Endodermal cell (in vitro differentiated cells): ENCODE results near the gene KCNMA1. TPM values are rescaled to one million over a fixed set of nuclear protein-coding genes. Genes with fewer than 3 reads are reported as not detected.

Experiments used
- DNase-seq: peaks from one replicate; pipeline ENCODE4 v3.0.0-alpha.2; 2017
- H3K27ac ChIP-seq: 2 replicates; pipeline ENCODE4 v1.5.1; 2013; ENCODE audit warnings: mild to moderate bottlenecking, low read depth, low read length, moderate library complexity
- H3K27me3 ChIP-seq: 2 replicates; pipeline ENCODE4 v1.6.1; 2013; ENCODE audit warnings: mild to moderate bottlenecking, low read length, moderate library complexity; ENCODE audit not compliant: insufficient read depth, control insufficient read depth, poor library complexity, severe bottlenecking
- H3K36me3 ChIP-seq: 2 replicates; pipeline ENCODE4 v1.7.0; 2013; ENCODE audit warnings: mild to moderate bottlenecking, low read length, moderate library complexity; ENCODE audit not compliant: control insufficient read depth, insufficient read depth
- H3K4me1 ChIP-seq: one replicate; pipeline ENCODE4 v1.7.0; 2013; ENCODE audit warnings: low read length; ENCODE audit not compliant: control insufficient read depth, insufficient read depth
- H3K4me3 ChIP-seq: 2 replicates; pipeline ENCODE4 v1.5.1; 2013; ENCODE audit warnings: mild to moderate bottlenecking, low read length, moderate library complexity
- H3K9ac ChIP-seq: 2 replicates; pipeline ENCODE4 v1.6.1; 2013; ENCODE audit warnings: mild to moderate bottlenecking, low read length, moderate library complexity; ENCODE audit not compliant: poor library complexity, severe bottlenecking; ENCODE audit errors: extremely low read depth
- H3K9me3 ChIP-seq: 2 replicates; pipeline ENCODE4 v1.6.1; 2013; ENCODE audit warnings: mild to moderate bottlenecking, low read length, moderate library complexity; ENCODE audit not compliant: control insufficient read depth
- H3K27ac Mint-ChIP-seq: 2 replicates; pipeline ENCODE4 v1.8.0; 2020; ENCODE audit warnings: mixed read lengths
- H3K27me3 Mint-ChIP-seq: 2 replicates; pipeline ENCODE4 v1.8.0; 2021; ENCODE audit warnings: mild to moderate bottlenecking, mixed read lengths; ENCODE audit not compliant: insufficient read depth
- H3K36me3 Mint-ChIP-seq: 2 replicates; pipeline ENCODE4 v1.8.0; 2020; ENCODE audit warnings: low read depth, mixed read lengths
- H3K4me1 Mint-ChIP-seq: 2 replicates; pipeline ENCODE4 v1.8.0; 2020; ENCODE audit warnings: mixed read lengths
- H3K4me3 Mint-ChIP-seq: 2 replicates; pipeline ENCODE4 v1.8.0; 2020; ENCODE audit warnings: mild to moderate bottlenecking, moderate library complexity, mixed read lengths
- H3K9me3 Mint-ChIP-seq: 2 replicates; pipeline ENCODE4 v1.8.0; 2020; ENCODE audit warnings: mild to moderate bottlenecking, mixed read lengths
- WGBS, 2 experiments: methylation state at CpG; one replicate each; pipeline versions ENCODE4 v1.1.5 to v1.1.7; 2013; ENCODE audit warnings: missing lambda C conversion rate in 2 of 2, mixed read lengths in 1 of 2; ENCODE audit not compliant: insufficient coverage in 1 of 2, insufficient read length in 1 of 2; 5-methylcytosine and 5-hydroxymethylcytosine counted together
- total RNA-seq, 2 donors: library from RNA; stranded (reverse); fragmentation: NEBNext Ultra II Directional in 1 of 2; extraction: Animal tissue kit (Norgen Biotek cat#: 25700) in 1 of 2; gene quantifications; 2 replicates in 1 of 2; 3 replicates in 1 of 2; pipeline ENCODE4 v1.2.1, GENCODE V29; 2021
- TF ChIP-seq, protein P1 (sequence below): fragments of 200-600 bp; sonication (generic); conservative IDR thresholded peaks from 2 replicates; pipeline ENCODE4 v1.5.0; 2021; ENCODE audit warnings: antibody characterized with exemption, mild to moderate bottlenecking

KCNMA1 gene
- total RNA-seq, 2 donors from 2014 or later, result 0.55 to 1.3 TPM

GRCh38 chr10:77459905-77460304, 177.7 kb downstream of the KCNMA1 start:
- no peak for DNase-seq
- Histone ChIP-seq H3K27me3 (no peaks in the 10 kb centered on the region), H3K9me3 (no peaks in the 10 kb centered on the region), H3K36me3 (no peaks in the 10 kb centered on the region), H3K4me3 (no peak overlapping the region), H3K27ac (no peak overlapping the region), H3K9ac (no peak overlapping the region), H3K4me1 (peaks cover 6% of the 10 kb centered on the region)
- peaks cover 2% of the 10 kb centered on the region for H3K27me3 Mint-ChIP-seq
- H3K4me1 Mint-ChIP-seq, result peaks cover 22% of the 10 kb centered on the region
- WGBS, 2 experiments, result 87 to 96% methylated on average over 3 of the region's 3 CpGs
- H3K4me3 Mint-ChIP-seq, result no peak overlapping the region
- H3K27ac Mint-ChIP-seq, result no peak overlapping the region
- H3K36me3 Mint-ChIP-seq, result no peaks in the 10 kb centered on the region
- H3K9me3 Mint-ChIP-seq, result no peaks in the 10 kb centered on the region
- TF ChIP-seq, protein P1, sequence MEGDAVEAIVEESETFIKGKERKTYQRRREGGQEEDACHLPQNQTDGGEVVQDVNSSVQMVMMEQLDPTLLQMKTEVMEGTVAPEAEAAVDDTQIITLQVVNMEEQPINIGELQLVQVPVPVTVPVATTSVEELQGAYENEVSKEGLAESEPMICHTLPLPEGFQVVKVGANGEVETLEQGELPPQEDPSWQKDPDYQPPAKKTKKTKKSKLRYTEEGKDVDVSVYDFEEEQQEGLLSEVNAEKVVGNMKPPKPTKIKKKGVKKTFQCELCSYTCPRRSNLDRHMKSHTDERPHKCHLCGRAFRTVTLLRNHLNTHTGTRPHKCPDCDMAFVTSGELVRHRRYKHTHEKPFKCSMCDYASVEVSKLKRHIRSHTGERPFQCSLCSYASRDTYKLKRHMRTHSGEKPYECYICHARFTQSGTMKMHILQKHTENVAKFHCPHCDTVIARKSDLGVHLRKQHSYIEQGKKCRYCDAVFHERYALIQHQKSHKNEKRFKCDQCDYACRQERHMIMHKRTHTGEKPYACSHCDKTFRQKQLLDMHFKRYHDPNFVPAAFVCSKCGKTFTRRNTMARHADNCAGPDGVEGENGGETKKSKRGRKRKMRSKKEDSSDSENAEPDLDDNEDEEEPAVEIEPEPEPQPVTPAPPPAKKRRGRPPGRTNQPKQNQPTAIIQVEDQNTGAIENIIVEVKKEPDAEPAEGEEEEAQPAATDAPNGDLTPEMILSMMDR, result no peak

GRCh38 chr10:77458986-77459590, 178.5 kb downstream of the KCNMA1 start:
- Mint-ChIP-seq H3K36me3 (no peaks in the 10 kb centered on the region), H3K27me3 (peaks cover 2% of the 10 kb centered on the region), H3K9me3 (no peaks in the 10 kb centered on the region), H3K4me3 (no peak overlapping the region), H3K4me1 (peaks cover 20% of the 10 kb centered on the region), H3K27ac (no peak overlapping the region)
- Histone ChIP-seq H3K4me1 (peaks cover 6% of the 10 kb centered on the region), H3K27ac (no peak overlapping the region), H3K9me3 (no peaks in the 10 kb centered on the region), H3K9ac (no peak overlapping the region), H3K27me3 (no peaks in the 10 kb centered on the region), H3K36me3 (no peaks in the 10 kb centered on the region), H3K4me3 (no peak overlapping the region)
- DNase-seq, result no peak
- 86 to 92% methylated on average over 3 of the region's 3 CpGs for WGBS, 2 experiments
- TF ChIP-seq, protein P1, result no peak

DNA sequence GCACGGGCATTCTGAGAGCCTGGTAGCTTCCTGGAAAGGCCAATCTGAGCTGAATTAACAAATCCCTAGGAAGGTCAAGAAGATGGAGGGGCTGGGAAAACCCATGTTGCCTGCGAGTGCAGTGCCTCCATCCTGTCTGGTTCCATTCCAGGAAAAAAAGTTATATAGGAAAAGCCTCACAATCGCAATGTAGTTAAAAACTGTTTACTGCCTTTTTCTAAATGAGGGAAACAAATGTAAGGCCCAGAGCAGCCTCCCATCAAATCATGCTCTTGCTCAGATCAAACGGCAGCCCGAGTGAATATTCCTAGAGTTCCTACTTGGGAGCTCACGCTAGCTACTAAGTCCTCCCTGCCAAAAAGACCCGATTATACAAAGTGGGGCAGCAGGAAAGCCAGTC, 179.9 kb downstream of the KCNMA1 start:
- Histone ChIP-seq H3K4me1 (no peaks in the 10 kb centered on the region), H3K36me3 (no peaks in the 10 kb centered on the region), H3K9ac (no peak overlapping the region), H3K9me3 (no peaks in the 10 kb centered on the region), H3K4me3 (no peak overlapping the region), H3K27me3 (no peaks in the 10 kb centered on the region), H3K27ac (no peak overlapping the region)
- no peaks in the 10 kb centered on the region for H3K36me3 Mint-ChIP-seq
- DNase-seq, result no peak
- H3K27me3 Mint-ChIP-seq, result peaks cover 2% of the 10 kb centered on the region
- no peak overlapping the region for H3K27ac Mint-ChIP-seq
- H3K9me3 Mint-ChIP-seq, result no peaks in the 10 kb centered on the region
- H3K4me3 Mint-ChIP-seq, result no peak overlapping the region
- TF ChIP-seq, protein P1, result no peak
- peaks cover 15% of the 10 kb centered on the region for H3K4me1 Mint-ChIP-seq
- WGBS, 2 experiments, result 93 to 95% methylated on average over 6 to 7 of the region's 7 CpGs
